Kidney epithelial cell (primary cell): ENCODE results near the gene SV2B. TPM values are rescaled to one million over a fixed set of nuclear protein-coding genes. Genes with fewer than 3 reads are reported as not detected.
"Not testable (repeated sequence)": the region's sequence is repeated elsewhere in the genome, so short reads cannot be mapped to it uniquely, and the experiment has no call there.

Experiments
- DNase-seq: peaks from one replicate; pipeline ENCODE4 v3.0.0-alpha.2; 2010; ENCODE audit warnings: low read depth
- H3K27me3 ChIP-seq: 2 replicates; pipeline ENCODE4 v1.6.0; 2011; ENCODE audit warnings: low read length; ENCODE audit not compliant: control insufficient read depth, insufficient read depth
- H3K36me3 ChIP-seq: 2 replicates; pipeline ENCODE4 v1.5.1; 2011; ENCODE audit warnings: low read length; ENCODE audit not compliant: control insufficient read depth, insufficient read depth
- H3K4me3 ChIP-seq: 2 replicates; pipeline ENCODE4 v1.5.1; 2011; ENCODE audit warnings: low read depth, mild to moderate bottlenecking, control low read depth, low read length
- CTCF ChIP-seq: IDR thresholded peaks from 2 replicates; pipeline ENCODE4 v1.5.1; 2011; ENCODE audit warnings: mild to moderate bottlenecking, moderate library complexity, low read length, control low read depth, inconsistent platforms; ENCODE audit not compliant: insufficient read depth, poor library complexity, severe bottlenecking
- total RNA-seq: library from RNA; depleted of rRNA; stranded (reverse); fragments of >200 nt; gene quantifications from 2 replicates; pipeline ENCODE4 v1.2.3, GENCODE V29; 2015

SV2B gene
- total RNA-seq, 1 donor from 2014 or later, result 1.8 TPM

- no peak for DNase-seq
- Histone ChIP-seq H3K27me3 (no peaks in the 10 kb centered on the region), H3K4me3 (no peak overlapping the region), H3K36me3 (no peaks in the 10 kb centered on the region)
- no peak for TF ChIP-seq CTCF
Measured at GRCh38 chr15:91072161-91072560, 27.9 kb upstream of the SV2B start.

GRCh38 chr15:91073077-91073476 is 27.0 kb upstream of the SV2B start:
- TF ChIP-seq CTCF, result no peak
- DNase-seq, result no peak
- Histone ChIP-seq H3K36me3 (no peaks in the 10 kb centered on the region), H3K4me3 (no peak overlapping the region), H3K27me3 (no peaks in the 10 kb centered on the region)

GRCh38 chr15:91073768-91074167 is 26.3 kb upstream of the SV2B start:
- Histone ChIP-seq H3K27me3 (no peaks in the 10 kb centered on the region), H3K36me3 (no peaks in the 10 kb centered on the region), H3K4me3 (no peak overlapping the region)
- no peak for DNase-seq
- TF ChIP-seq CTCF, result no peak

GRCh38 chr15:91075739-91076138 is 24.3 kb upstream of the SV2B start:
- Histone ChIP-seq H3K4me3 (no peak overlapping the region), H3K27me3 (no peaks in the 10 kb centered on the region)
- TF ChIP-seq CTCF, result no peak

GRCh38 chr15:91077029-91077428 is 23.0 kb upstream of the SV2B start:
- TF ChIP-seq CTCF, result no peak
- Histone ChIP-seq H3K4me3 (no peak overlapping the region), H3K36me3 (no peaks in the 10 kb centered on the region), H3K27me3 (no peaks in the 10 kb centered on the region)
- DNase-seq, result no peak

More at GRCh38 chr15:91075739-91076138, 24.3 kb upstream of the SV2B start:
- DNase-seq, result no peak
- H3K36me3 ChIP-seq, result no peaks in the 10 kb centered on the region

GRCh38 chr15:91093866-91094265 is 6.2 kb upstream of the SV2B start:
- H3K36me3 ChIP-seq, DNase-seq, H3K27me3 ChIP-seq, H3K4me3 ChIP-seq: not testable (repeated sequence)

GRCh38 chr15:91098451-91098850 is 1.6 kb upstream of the SV2B start:
- no peak overlapping the region for H3K4me3 ChIP-seq
- no peak for TF ChIP-seq CTCF
- DNase-seq, result no peak
- H3K27me3 ChIP-seq, result peaks cover 38% of the 10 kb centered on the region
- no peaks in the 10 kb centered on the region for H3K36me3 ChIP-seq
